CD14-positive monocyte (primary cell): ENCODE results near the gene PAQR8. TPM values are rescaled to one million over a fixed set of nuclear protein-coding genes. Genes with fewer than 3 reads are reported as not detected.

ENCODE experiments used
- DNase-seq, 3 donors: peaks; one replicate each; pipeline ENCODE4 v3.0.0-alpha.2; 2011 to 2022
- H2AFZ ChIP-seq: 2 replicates; pipeline ENCODE4 v1.6.0; 2012; ENCODE audit warnings: mild to moderate bottlenecking, low read depth, low read length, inconsistent platforms; ENCODE audit not compliant: insufficient read depth, poor library complexity, severe bottlenecking
- H3K27ac ChIP-seq, 2 donors: 1 replicate in 1 of 2; 2 replicates in 1 of 2; pipeline ENCODE4 v1.5.1; 2012 to 2013; ENCODE audit warnings: low read length in 2 of 2, control low read depth in 1 of 2, inconsistent platforms in 1 of 2, low read depth in 1 of 2, mild to moderate bottlenecking in 1 of 2
- H3K27me3 ChIP-seq, 2 donors: one replicate each; pipeline versions ENCODE4 v1.6.0 to v1.6.1; 2011 to 2013; ENCODE audit warnings: low read length in 2 of 2; ENCODE audit not compliant: control insufficient read depth in 2 of 2, insufficient read depth in 2 of 2
- H3K36me3 ChIP-seq, 2 donors: replicated peaks in 1 of 2; 1 replicate in 1 of 2; 2 replicates in 1 of 2; pipeline versions ENCODE4 v1.5.1 to v1.6.1; 2012 to 2013; ENCODE audit warnings: low read length in 2 of 2, control low read depth in 1 of 2, inconsistent platforms in 1 of 2, mild to moderate bottlenecking in 1 of 2; ENCODE audit not compliant: insufficient read depth in 2 of 2, control insufficient read depth in 1 of 2
- H3K4me1 ChIP-seq, 2 donors: 1 replicate in 1 of 2; 2 replicates in 1 of 2; pipeline versions ENCODE4 v1.5.1 to v1.6.1; 2012 to 2013; ENCODE audit warnings: low read length in 2 of 2, control low read depth in 1 of 2, inconsistent platforms in 1 of 2, mild to moderate bottlenecking in 1 of 2, moderate library complexity in 1 of 2; ENCODE audit not compliant: insufficient read depth in 2 of 2, control insufficient read depth in 1 of 2
- H3K4me2 ChIP-seq: replicated peaks from 2 replicates; pipeline ENCODE3; 2012; ENCODE audit warnings: low read length, moderate library complexity, mild to moderate bottlenecking; ENCODE audit not compliant: poor library complexity, severe bottlenecking; ENCODE audit errors: extremely low read depth
- H3K4me3 ChIP-seq, 3 experiments: fragments of 200-600 bp in 1 of 3; sonication (generic) in 1 of 3; replicated peaks in 1 of 3; 1 replicate in 2 of 3; 2 replicates in 1 of 3; pipeline ENCODE4 v1.5.1; 2011 to 2013; ENCODE audit warnings: low read length in 3 of 3, mild to moderate bottlenecking in 3 of 3, control low read depth in 2 of 3, low read depth in 2 of 3, inconsistent platforms in 1 of 3, moderate library complexity in 1 of 3
- H3K79me2 ChIP-seq: 2 replicates; pipeline ENCODE4 v1.6.0; 2012; ENCODE audit warnings: mild to moderate bottlenecking, control low read depth, inconsistent platforms, low read length, moderate library complexity; ENCODE audit not compliant: insufficient read depth
- H3K9ac ChIP-seq: 2 replicates; pipeline ENCODE4 v1.6.0; 2017; ENCODE audit warnings: low read length, mild to moderate bottlenecking; ENCODE audit not compliant: insufficient read depth, poor library complexity, severe bottlenecking
- H3K9me3 ChIP-seq, 2 donors: replicated peaks in 1 of 2; 1 replicate in 1 of 2; 2 replicates in 1 of 2; pipeline versions ENCODE4 v1.5.1 to v1.6.1; 2012 to 2013; ENCODE audit warnings: low read length in 2 of 2, control low read depth in 1 of 2; ENCODE audit not compliant: control insufficient read depth in 1 of 2, insufficient read depth in 1 of 2
- H4K20me1 ChIP-seq: 2 replicates; pipeline ENCODE4 v1.6.0; 2012; ENCODE audit warnings: mild to moderate bottlenecking, low read length, control low read depth, moderate library complexity; ENCODE audit not compliant: insufficient read depth
- H3K27ac Mint-ChIP-seq, 7 donors: one replicate each; pipeline ENCODE4 v1.8.0; 2020; ENCODE audit warnings: mild to moderate bottlenecking in 7 of 7, mixed read lengths in 7 of 7, moderate library complexity in 6 of 7, inconsistent platforms in 2 of 7
- H3K27me3 Mint-ChIP-seq, 3 donors: one replicate each; pipeline ENCODE4 v1.8.0; 2021 to 2022; ENCODE audit warnings: low read depth in 3 of 3, mild to moderate bottlenecking in 3 of 3, mixed read lengths in 3 of 3, moderate library complexity in 3 of 3, inconsistent platforms in 1 of 3
- H3K36me3 Mint-ChIP-seq, 2 donors: one replicate each; pipeline ENCODE4 v1.8.0; 2020; ENCODE audit warnings: mixed read lengths in 2 of 2, inconsistent platforms in 1 of 2, mild to moderate bottlenecking in 1 of 2
- H3K4me1 Mint-ChIP-seq: one replicate; pipeline ENCODE4 v1.8.0; 2020; ENCODE audit warnings: mild to moderate bottlenecking, mixed read lengths
- H3K4me3 Mint-ChIP-seq, 2 donors: one replicate each; pipeline ENCODE4 v1.8.0; 2020; ENCODE audit warnings: mild to moderate bottlenecking in 2 of 2, mixed read lengths in 2 of 2, moderate library complexity in 1 of 2
- H3K9me3 Mint-ChIP-seq, 7 donors: one replicate each; pipeline ENCODE4 v1.8.0; 2020 to 2022; ENCODE audit warnings: mixed read lengths in 7 of 7, mild to moderate bottlenecking in 6 of 7, moderate library complexity in 6 of 7, inconsistent platforms in 2 of 7
- CTCF ChIP-seq: fragments of 200-600 bp; IDR thresholded peaks from one replicate; pipeline ENCODE4 v1.8.0; 2022; ENCODE audit warnings: antibody characterized with exemption, mild to moderate bottlenecking
- WGBS: methylation state at CpG from one replicate; pipeline ENCODE4 v1.1.5; 2013; ENCODE audit warnings: missing lambda C conversion rate; ENCODE audit not compliant: insufficient coverage; 5-methylcytosine and 5-hydroxymethylcytosine counted together
- intact Hi-C, 2 donors: fragments of 100-400 bp; cut with micrococcal nuclease; formaldehyde crosslinking; loops; one replicate each; pipeline versions ENCODE4 v1.15.0 to v1.15.1; 2023
- polyA plus RNA-seq, 3 donors: library from polyadenylated mRNA; depleted of rRNA in 1 of 3; unstranded in 2 of 3; stranded (reverse) in 1 of 3; fragments of 300-500 nt in 2 of 3; fragments of >200 nt in 1 of 3; fragmentation: Illumina TruSeq in 2 of 3; gene quantifications; 1 replicate in 2 of 3; 2 replicates in 1 of 3; pipeline ENCODE4 v1.2.3, GENCODE V29; 2012 to 2021

Gene PAQR8
- polyA plus RNA-seq, 3 donors = 2.4 to 17.4 (median 6.8) TPM

GRCh38 chr6:52330470-52330869 lies 31.5 kb upstream of the PAQR8 start:
- intact Hi-C loops = no loop called here
- H3K4me3 Mint-ChIP-seq = no peak overlapping the region
- H3K4me2 ChIP-seq = no peak overlapping the region
- H4K20me1 ChIP-seq = no peaks in the 10 kb centered on the region
- no peak overlapping the region for H3K9ac ChIP-seq
- H3K4me1 ChIP-seq = peaks cover 16 to 17% of the 10 kb centered on the region in 2 donors
- H3K36me3 Mint-ChIP-seq = no peaks in the 10 kb centered on the region
- no peaks in the 10 kb centered on the region for H3K27me3 ChIP-seq
- no peaks in the 10 kb centered on the region for H3K36me3 ChIP-seq
- H3K4me3 ChIP-seq = no peak overlapping the region
- peaks cover 2 to 3% (median 3%) of the 10 kb centered on the region in 3 donors for H3K27me3 Mint-ChIP-seq
- H3K4me1 Mint-ChIP-seq = peaks cover 21% of the 10 kb centered on the region
- 89% methylated on average over 1 of the region's 2 CpGs for WGBS
- H3K27ac ChIP-seq = no peak overlapping the region
- no peak for TF ChIP-seq CTCF
- peak overlapping the region; percentile 31 for H2AFZ ChIP-seq
- DNase-seq = peak in 1 of 3 donors; percentile 36
- H3K79me2 ChIP-seq = no peaks in the 10 kb centered on the region
- H3K9me3 Mint-ChIP-seq = no peaks in the 10 kb centered on the region
- no peaks in the 10 kb centered on the region for H3K9me3 ChIP-seq
- peak overlapping the region in 3 of 7 donors; percentile 4 to 55 (median 52) for H3K27ac Mint-ChIP-seq

- Mint-ChIP-seq H3K27ac (peak overlapping the region in 1 of 7 donors; percentile 5), H3K36me3 (no peaks in the 10 kb centered on the region), H3K27me3 (peaks cover 2 to 3% (median 3%) of the 10 kb centered on the region in 3 donors), H3K4me3 (peak overlapping the region in 1 of 2 donors; percentile 13), H3K4me1 (peaks cover 26% of the 10 kb centered on the region), H3K9me3 (no peaks in the 10 kb centered on the region)
- no peak for TF ChIP-seq CTCF
- H3K9me3 ChIP-seq = no peaks in the 10 kb centered on the region
- H3K4me3 ChIP-seq = no peak overlapping the region
- DNase-seq = no peak
- intact Hi-C loops = no loop called here
- no peaks in the 10 kb centered on the region for H3K36me3 ChIP-seq
- peaks cover 16 to 17% of the 10 kb centered on the region in 2 donors for H3K4me1 ChIP-seq
- no peaks in the 10 kb centered on the region for H4K20me1 ChIP-seq
- no peaks in the 10 kb centered on the region for H3K27me3 ChIP-seq
- H3K27ac ChIP-seq = no peak overlapping the region
- no peaks in the 10 kb centered on the region for H3K79me2 ChIP-seq
- no peak overlapping the region for H3K9ac ChIP-seq
- H3K4me2 ChIP-seq = no peak overlapping the region
- 89% methylated on average over 4 of the region's 4 CpGs for WGBS
- no peak overlapping the region for H2AFZ ChIP-seq
Observed at GRCh38 chr6:52331793-52332457, 30.0 kb upstream of the PAQR8 start.
